NCI-H510A treated with DMSO at 0.1 percent for 48 hours (cell line): ENCODE results near the gene PAPPA.

Experiments
- DNase-seq: peaks from one replicate; lab custom pipeline; 2025; lab: John Stamatoyannopoulos, UW

PAPPA gene

GRCh38 chr9:116276651-116277121 lies 123.1 kb downstream of the PAPPA start:
- DNase-seq, result no peak

GRCh38 chr9:116278326-116278725 lies 124.7 kb downstream of the PAPPA start:
- DNase-seq, result no peak

- no peak for DNase-seq
These were observed 125.6 kb downstream of the PAPPA start for GRCh38 chr9:116279230-116279629.

GRCh38 chr9:116280529-116280928 lies 126.9 kb downstream of the PAPPA start:
- DNase-seq, result no peak

GRCh38 chr9:116282597-116282996 lies 129.0 kb downstream of the PAPPA start:
- DNase-seq, result peak; percentile 15

- no peak for DNase-seq
These were observed 130.9 kb downstream of the PAPPA start for GRCh38 chr9:116284518-116284917.

GRCh38 chr9:116285320-116285719 lies 131.7 kb downstream of the PAPPA start:
- no peak for DNase-seq

- no peak for DNase-seq
These were observed 132.7 kb downstream of the PAPPA start for GRCh38 chr9:116286297-116286696.

- no peak for DNase-seq
These were observed 134.1 kb downstream of the PAPPA start for GRCh38 chr9:116287721-116288120.

- DNase-seq, result no peak
These were observed 135.1 kb downstream of the PAPPA start for GRCh38 chr9:116288658-116289057.

- DNase-seq, result no peak
These were observed 143.8 kb downstream of the PAPPA start for GRCh38 chr9:116297346-116297745.

GRCh38 chr9:116298249-116298648 lies 144.7 kb downstream of the PAPPA start:
- no peak for DNase-seq

- no peak for DNase-seq
These were observed 145.3 kb downstream of the PAPPA start for GRCh38 chr9:116298878-116299391.

- DNase-seq, result no peak
These were observed 146.8 kb downstream of the PAPPA start for GRCh38 chr9:116300360-116300870.

GRCh38 chr9:116303270-116303669 lies 149.7 kb downstream of the PAPPA start:
- DNase-seq, result no peak

GRCh38 chr9:116303886-116304538 lies 150.4 kb downstream of the PAPPA start:
- DNase-seq, result no peak

GRCh38 chr9:116304761-116305160 lies 151.2 kb downstream of the PAPPA start:
- no peak for DNase-seq

- no peak for DNase-seq
These were observed 154.5 kb downstream of the PAPPA start for GRCh38 chr9:116308076-116308475.

GRCh38 chr9:116309900-116310611 lies 156.5 kb downstream of the PAPPA start:
- DNase-seq, result no peak

- DNase-seq, result no peak
These were observed 158.6 kb downstream of the PAPPA start for GRCh38 chr9:116312221-116312620.

GRCh38 chr9:116313638-116314037 lies 160.0 kb downstream of the PAPPA start:
- DNase-seq, result no peak

GRCh38 chr9:116316246-116316645 lies 162.7 kb downstream of the PAPPA start:
- DNase-seq, result no peak

- no peak for DNase-seq
These were observed 163.9 kb downstream of the PAPPA start for GRCh38 chr9:116317503-116317902.
